GM19324 (cell line): ENCODE data around the gene PHF10.

Source experiments
- ATAC-seq: cut with Tn5 transposase; IDR thresholded peaks from one replicate; pipeline ENCODE4 v1.9.1; 2021; ENCODE audit warnings: mild to moderate bottlenecking, moderate library complexity; ENCODE audit not compliant: unreplicated experiment, low FRiP score

The PHF10 gene

GRCh38 chr6:169684056-169684455, 40.2 kb downstream of the PHF10 start:
- no peak for ATAC-seq

DNA sequence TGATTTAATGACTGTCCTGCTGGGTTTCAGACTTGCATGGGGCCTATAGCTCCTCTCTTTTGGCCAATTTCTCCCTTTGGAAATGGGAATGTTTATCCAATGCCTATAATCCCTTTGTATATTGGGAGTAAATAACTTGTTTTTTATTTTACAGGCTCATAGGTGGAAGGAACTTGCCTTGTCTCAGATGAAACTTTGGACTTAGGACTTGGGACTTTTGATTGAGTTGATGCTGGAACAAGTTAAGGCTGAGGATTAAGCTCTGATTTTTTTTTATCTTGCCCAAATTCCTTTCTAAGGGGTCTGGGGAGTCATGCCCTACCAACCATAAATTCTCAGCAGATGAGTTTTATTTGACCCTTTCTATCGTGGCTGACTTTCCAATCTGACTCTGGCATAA, 46.0 kb downstream of the PHF10 start:
- no peak for ATAC-seq

DNA sequence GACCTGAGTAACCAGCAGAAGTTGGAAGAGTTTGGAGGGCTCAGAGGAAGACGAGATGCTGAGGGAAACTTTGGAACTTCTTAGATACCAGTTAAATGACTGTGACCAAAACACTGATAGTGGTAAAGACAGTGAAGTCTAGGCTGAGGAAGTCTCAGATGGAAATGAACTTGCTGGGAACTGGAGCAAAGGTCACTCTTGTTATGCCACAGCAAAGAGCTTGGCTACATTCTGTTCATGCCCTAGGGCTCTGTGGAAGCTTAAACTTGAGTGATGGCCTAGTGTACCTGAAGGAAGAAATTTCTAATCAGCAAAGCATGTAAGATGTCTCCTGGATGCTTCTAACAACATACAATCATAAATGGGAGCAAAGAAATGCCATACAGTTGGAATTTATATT, 47.2 kb downstream of the PHF10 start:
- no peak for ATAC-seq

DNA sequence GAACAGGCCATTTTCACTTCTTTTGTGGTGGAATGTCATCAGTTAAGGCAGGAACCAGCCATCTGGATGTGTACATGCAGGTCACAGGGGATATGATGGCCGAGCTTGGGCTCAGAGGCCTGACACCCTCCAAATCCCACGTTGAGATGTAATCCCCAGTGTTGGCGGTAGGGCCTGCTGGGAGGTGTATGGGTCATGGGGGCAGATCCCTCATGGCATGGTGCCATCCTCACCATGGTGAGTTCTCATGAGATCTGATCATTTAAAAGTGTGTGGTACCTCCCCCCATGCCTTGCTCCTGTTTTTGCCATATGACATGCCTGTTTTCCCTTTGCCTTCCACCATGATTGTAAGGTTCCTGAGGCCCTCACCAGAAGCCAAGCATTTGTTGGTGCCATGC, 49.3 kb downstream of the PHF10 start:
- no peak for ATAC-seq

- ATAC-seq: no peak
Observed at GRCh38 chr6:169671563-169671962, 52.7 kb downstream of the PHF10 start.

DNA sequence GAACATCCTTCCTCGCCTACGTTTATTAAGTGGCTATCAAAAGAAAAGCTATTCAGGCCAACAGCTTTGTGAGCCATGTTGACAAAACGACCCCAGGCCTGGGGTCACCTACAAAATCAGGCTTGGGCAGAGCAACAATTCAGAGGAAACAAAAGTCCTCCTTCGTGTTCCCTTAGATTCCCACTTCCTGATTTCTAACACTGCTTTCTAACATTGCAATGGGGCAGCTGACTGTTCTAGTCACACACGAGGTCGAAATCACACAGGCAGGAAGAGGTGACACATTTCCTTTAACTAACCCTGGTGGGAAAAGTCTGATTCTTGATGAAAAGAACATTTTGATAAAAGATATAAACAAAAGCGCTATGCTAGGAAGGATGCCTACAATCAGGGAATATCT, 54.4 kb downstream of the PHF10 start:
- ATAC-seq: no peak

DNA sequence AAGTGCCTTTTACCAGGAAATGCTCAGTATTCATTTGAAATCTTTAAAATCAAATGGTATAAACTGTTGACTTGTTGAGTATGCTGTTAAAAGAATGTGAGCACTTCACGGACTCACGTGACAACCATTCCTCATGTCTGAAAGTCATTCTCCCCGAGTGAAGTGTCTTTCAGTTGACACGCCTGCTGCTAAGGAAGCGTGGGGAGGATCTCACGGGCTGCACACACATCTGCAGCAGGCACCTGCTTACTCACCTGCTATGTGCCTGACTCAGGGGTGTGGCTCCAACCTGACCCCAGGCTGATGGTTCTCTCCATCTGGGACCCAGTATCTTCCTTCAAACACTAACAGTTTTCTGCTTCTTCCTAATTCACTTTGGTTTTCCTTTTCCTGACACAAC, 55.2 kb downstream of the PHF10 start:
- ATAC-seq: no peak

DNA sequence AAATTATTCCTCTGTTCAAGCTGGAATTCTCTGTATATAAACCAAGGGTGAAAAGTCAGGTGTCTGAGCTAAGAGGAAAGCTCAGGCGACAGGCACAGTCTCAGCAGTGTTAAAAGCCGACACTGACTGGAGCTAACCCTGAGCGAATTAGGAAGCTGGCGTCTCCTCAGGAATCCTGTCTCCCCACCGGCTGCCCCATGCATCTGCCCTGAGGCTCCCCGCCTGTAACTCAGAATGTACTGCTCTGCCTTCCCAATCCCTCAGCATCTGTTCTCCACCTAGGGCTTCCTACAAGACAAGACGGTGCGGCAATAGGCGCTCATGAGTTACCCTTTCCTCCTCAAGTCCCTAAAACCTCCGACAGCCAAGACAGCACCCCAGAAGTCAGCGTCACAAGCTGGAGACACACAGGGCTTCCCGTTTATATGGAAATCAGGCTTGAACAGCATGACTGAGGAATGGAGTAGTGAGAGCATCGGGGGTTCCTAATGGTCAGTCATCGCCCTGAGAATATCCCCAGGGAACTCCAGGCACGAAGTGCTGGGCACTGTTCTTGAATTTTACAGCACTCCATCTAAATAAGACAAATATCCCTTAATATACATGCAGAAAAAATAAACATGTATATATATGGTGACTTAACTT, 56.0 kb downstream of the PHF10 start:
- no peak for ATAC-seq

DNA sequence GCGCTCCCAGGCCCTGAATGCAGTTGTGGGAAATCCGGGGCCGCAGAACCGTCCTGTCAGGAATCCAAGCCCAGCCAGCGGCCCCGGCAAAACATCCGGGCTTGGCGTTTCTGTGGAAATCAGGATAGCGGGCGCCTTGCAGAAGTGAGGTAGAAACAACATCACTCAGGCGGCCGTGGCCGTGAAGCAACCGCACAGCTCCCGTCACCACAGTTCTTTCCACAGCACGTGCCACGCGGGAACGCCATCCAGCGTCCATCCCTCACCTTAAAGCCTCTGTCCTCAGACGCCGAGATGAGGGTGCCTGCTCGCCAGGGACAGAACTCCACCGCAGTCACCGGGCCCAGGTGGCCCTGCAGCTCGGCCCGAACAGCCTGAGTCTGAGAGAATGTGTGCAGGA, 56.6 kb downstream of the PHF10 start:
- ATAC-seq: no peak

GRCh38 chr6:169666441-169666840, 57.9 kb downstream of the PHF10 start:
- ATAC-seq: no peak

DNA sequence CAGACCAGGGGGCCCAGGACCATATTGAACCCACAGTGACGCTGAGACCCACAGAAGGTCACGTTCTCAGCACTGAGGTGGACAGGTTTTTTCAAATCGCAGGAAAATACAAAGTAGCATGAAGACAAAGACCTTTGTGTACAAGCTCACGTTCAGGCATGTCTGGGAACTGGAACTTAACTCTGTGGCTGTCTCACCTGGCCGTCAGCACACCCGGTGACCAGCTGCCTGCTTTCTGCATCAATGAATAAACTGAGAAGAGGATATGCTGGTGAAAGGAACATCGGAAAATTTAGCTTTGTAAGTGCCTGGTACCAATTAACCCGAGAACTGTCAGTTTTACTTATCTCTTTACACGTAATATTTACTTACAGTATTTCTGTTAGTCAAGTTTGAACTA, 59.0 kb downstream of the PHF10 start:
- no peak for ATAC-seq

DNA sequence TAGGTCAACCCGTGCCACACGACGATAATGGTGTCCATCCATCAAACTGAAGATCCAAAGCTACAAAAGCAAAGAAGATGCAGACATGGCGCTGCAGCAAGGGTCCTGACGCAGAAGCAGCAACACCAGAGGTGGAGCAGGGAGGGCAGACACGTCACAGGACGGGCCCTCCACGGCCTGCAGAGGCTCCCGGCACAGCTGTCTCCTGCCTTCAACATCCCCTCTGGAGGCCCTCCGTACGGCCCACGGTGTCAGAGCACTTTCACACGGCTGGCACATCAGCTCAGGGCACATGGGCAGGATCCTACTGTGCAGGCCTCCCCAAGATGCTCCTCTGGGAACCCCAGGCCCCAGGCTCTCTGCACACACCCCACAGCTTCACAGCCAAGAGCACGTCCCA, 60.1 kb downstream of the PHF10 start:
- no peak for ATAC-seq

- no peak for ATAC-seq
Observed at GRCh38 chr6:169663468-169663867, 60.8 kb downstream of the PHF10 start.

- no peak for ATAC-seq
Observed at GRCh38 chr6:169661391-169661756, 62.9 kb downstream of the PHF10 start.

DNA sequence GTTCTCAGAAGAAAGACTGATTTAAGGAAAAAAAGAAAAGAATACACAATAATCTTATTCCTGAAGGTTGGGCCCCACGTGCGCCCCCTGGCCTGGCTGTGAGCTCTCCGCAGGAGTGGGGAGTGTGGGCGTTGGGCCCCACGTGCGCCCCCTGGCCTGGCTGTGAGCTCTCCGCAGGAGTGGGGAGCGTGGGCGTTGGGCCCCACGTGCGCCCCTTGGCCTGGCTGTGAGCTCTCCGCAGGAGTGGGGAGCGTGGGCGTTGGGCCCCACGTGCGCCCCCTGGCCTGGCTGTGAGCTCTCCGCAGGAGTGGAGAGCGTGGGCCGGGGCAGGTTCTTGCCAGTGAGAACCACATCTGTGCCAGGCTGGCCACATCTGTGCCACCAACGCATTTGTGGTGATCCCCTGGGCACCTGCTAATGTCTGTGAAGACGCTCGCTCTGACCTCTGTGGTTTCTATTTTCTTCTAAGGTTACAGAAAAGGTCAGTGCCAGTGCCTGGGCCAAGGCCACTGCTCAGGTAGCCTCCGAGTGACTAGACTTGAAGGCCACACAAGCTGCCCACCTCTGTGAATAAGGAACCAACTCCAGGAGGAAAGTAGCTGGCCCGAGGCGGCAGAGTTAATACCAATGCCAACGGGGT, 63.4 kb downstream of the PHF10 start:
- ATAC-seq: no peak

DNA sequence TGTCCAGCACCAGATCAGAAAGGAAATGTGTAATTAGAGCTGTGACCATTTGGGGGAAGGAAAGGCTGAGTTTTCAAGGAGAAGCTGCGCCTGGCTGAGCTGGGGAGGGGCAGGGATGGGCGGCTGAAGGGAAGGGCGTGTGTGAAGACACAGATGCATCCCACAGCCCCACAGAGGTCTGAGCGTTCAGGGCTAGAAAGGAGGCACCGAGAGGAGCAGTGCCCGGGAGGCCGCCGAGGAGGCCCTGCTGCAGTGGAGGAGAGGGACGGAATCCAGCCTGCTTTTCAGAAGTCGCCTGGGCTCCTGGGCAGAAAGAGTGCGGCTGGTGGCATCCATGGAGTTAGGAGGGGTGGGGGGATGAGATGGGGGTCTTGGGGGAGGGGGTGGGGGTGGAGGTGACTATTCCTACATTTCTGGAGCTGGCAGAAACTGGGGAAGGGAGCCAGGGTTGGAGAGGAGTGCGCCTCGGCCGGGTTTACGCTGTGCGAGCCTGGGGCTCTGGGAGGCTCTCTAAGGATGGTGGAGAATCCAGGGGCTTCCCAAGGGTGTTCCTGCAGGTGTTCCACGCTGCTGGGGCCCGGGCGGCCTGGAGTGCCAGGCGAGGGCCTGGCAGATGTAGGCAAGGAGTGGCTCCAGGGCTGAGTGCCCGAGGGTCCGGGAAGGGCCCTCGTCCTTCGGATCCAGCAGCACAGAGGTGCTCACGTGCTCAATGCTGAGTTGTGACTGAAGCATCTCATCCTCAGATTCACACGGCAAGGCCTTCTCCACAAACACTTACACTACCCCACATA, 64.3 kb downstream of the PHF10 start:
- no peak for ATAC-seq

GRCh38 chr6:169657284-169657610, 67.1 kb downstream of the PHF10 start:
- no peak for ATAC-seq

DNA sequence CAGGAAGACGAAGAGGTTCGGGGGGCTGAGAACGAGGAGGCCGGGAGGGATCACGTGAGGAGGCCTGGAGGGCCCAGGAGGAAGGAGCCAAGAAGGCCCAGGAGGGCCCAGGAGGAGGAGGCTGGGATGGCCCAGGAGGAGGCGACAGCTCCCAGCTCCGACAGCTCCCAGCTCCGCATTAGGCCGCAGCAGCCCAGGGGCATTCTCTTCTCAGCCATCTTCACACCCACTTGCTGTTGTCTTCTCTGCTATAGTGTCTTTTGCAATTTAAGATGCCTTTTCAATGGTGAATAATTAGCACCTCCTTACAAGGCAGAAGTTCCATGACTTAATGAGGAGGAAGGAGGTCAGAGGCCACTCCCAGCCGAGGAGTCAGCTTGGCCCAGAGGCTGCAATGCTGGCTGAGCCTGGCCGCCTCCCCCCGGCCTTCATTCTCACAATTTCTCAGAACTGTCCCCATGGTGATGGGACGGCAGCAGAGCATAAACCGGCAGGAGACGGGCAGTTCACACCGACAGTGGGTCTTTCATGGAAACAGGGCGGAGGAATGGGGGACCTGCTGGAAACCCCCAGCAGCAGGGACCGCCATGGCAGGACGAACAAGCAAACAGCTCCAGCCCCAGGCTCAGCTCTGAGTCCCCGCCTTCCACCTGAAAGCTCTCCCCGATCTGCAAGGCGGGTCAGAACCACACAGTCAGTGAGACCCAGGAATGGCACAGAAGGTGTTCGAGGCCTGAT, 67.6 kb downstream of the PHF10 start:
- ATAC-seq: no peak

DNA sequence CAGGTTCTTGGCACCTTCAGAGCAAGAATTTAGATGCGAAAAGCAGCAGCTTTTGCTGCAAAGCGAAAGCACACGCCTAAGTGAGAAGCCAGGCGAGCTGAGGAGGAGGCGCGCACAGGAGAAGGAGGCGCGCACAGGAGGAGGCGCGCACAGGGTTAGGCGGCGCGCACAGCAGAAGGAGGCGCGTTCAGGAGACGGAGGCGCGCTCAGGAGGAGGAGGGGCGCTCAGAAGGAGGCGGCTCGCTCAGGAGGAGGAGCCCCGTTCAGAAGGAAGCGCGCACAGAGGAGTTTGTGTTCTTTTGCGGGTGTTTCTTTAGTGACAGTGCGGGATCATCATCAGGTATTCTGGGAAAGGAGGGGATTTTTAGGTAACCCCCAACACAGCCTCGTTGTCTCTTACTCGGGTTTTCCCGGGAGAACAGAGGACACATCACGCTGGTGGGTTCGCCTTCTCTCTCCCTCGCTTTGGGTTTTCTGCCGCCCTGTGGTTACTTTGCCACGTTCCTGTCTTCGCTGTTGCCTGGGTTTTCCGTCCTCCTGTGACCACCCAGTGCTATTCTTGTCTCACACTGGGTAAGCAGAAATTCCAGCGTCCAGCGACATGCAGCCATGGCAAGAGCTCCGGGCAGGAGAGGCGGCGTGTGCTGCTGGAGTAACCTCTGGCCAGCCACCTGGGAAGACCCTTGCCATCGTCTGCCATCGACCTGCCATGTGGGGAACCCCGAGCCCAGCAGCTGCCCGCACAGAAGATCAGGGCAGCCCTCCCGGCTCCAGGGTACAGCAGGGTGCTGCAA, 69.5 kb downstream of the PHF10 start:
- ATAC-seq: peak; percentile 85
